ENCODE data around the gene MAP1LC3B.

Gene MAP1LC3B

GRCh38 chr16:87391950-87392820, at the start of gene MAP1LC3B:
Gene MAP1LC3B, plus strand, starts transcription at chr16:87392336. Its CDS starts 92 bp downstream, at chr16:87392428.
- peak; percentile 99 for DNase-seq

DNA sequence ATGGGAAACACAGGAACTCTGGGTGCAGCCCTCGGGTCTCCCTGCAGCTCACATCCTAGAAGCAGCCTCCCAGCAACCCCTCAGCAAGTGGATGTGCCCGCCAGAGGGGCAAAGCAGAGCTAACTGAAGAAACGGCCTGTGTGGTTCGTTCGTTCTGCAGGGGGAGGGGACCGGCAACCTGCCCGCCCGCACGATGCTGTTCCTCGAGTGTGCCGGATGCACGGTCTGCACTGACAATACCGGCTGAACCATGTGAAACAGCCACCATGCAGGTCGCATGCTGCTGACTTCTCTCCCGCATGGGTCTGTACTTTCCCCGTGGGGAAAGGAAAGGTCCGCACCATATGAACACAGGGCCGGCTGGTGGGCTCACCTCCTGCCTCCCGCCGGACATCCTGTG, 49.6 kb upstream of the MAP1LC3B start:
- no peak for DNase-seq

DNA sequence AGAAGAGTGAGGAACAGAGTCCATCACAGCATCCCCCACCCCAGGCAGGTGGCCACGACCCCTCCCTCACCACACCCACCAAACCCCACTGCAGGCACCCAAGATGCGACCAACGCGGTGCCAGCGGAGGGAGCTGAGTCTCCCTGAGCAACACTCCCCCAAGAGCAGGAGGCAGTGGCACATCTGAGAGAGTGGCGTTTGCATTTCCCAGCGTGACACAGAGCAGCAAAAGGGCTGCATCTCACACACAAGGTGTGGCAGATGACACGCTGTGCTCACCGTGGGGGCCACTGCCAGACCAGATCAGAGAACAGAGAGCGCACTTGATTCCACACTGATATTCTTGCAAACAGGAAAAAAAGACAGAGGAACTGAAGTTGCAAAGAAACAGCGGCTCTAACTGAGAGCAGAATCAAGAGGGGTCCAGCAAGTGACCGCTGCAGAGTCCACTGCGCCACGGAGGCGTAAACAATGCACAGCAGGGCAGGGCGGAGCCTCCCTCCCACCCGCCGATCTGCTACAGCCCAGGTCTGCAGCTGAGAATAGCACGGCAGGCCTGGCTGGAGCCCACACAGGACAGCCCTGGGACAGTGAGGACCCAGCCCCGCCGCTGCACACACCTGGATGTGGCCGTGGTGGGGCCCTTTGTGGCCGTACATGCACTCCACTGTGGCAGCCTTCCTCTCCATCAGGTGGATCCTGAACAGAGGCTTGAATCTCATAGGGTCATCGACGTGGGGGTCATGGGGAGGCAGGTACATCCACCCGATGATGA, 49.0 kb upstream of the MAP1LC3B start:
- no peak for DNase-seq

- DNase-seq = no peak
These were observed 48.4 kb upstream of the MAP1LC3B start for GRCh38 chr16:87343753-87344050.

DNA sequence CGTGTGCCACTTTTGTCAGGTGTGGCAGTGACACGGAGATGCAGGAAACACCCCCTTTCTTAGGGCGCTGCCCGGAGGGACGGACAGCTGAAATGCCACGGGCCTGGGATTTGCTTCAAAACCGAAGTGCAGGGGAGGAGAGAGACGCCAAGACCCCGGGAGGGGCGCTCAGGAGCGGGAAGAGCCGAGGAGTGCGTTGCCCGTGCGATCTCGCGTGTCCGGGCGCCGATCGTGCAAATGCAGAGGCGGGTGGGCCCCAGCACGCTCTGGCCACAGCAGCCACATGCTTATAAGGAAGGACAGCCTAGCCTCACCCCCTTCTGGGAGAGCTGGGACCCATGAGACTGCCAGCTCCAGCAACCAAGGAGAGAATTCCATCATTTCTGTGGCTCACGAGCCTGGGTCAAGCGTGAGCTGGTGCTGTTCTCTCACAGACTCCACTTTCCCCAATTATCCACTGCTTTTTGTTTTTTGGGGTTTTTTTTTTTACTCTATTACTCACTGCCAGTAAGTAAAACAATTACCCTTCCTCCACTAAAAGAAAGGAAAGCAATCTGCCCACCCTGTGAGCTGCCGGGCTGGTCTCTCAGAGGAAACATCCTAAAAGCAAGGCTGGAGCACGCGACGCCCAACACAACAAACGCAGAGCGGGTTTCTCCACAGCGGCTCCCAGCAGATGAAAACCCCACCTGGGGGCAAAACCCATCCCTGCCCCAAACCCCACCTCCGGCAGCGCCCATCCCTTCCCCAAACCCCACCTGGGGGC, 47.8 kb upstream of the MAP1LC3B start:
- DNase-seq = no peak

GRCh38 chr16:87344931-87345631, 47.1 kb upstream of the MAP1LC3B start:
- peak; percentile 58 for DNase-seq

- no peak for DNase-seq
These were observed 46.3 kb upstream of the MAP1LC3B start for GRCh38 chr16:87345726-87346424.

DNA sequence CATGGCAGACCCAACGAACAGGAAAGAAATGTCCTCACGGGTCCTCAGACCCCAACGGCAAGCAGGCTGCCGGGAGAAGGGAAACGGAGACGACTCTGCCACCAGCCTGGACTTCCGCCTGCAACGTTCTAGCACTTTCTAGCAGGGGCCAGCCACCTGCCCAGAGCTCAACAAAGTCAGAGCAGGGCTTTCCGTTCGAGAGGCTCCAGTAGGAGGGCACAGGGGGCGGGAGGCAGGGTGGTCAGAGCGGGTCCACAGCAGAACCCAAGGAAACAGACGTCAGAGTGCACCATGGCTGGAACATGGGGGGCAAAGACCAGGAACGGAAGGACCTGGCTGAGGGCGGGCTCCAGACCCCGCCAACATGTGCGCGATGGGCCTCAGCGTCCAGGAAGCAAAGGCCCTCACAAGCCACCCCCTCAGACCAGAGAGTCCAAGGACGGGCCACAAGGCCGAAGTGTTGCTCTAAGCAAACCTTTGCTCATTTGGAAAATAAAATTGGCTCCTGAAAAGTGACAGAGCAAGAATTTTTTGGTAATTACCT, 45.5 kb upstream of the MAP1LC3B start:
- no peak for DNase-seq

DNA sequence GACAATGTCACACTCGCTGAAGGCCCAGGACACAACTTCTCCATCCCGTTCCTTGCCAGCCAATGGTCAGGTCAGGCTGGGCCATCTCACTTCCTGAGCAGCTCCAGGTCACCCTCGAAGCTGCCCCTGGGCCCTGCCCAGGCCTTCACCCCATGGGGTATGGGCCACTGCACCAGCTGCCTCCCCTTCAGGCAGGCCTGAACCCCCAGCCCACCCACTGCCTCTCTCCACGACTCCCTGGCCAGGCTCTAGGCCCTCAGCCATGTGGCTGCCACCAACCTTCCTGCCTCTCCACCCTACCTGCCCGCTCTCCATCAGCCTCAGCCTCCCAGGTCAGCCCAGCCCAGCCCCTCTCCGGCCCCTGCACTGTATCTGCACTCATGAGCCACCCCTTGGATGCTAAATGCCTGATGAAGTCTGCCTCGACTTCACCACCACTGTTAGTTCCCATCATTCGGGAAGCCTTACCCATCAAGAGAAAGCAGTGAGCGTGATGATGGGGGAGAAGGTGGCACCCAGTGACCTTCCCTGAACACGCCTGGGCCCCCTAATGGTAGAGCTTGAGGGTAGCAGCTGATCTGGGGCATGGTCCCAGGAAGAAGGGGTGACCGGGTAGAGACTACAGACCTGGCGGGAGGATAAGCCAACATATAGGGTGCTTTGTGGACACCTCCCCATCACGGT, 44.1 kb upstream of the MAP1LC3B start:
- no peak for DNase-seq

DNA sequence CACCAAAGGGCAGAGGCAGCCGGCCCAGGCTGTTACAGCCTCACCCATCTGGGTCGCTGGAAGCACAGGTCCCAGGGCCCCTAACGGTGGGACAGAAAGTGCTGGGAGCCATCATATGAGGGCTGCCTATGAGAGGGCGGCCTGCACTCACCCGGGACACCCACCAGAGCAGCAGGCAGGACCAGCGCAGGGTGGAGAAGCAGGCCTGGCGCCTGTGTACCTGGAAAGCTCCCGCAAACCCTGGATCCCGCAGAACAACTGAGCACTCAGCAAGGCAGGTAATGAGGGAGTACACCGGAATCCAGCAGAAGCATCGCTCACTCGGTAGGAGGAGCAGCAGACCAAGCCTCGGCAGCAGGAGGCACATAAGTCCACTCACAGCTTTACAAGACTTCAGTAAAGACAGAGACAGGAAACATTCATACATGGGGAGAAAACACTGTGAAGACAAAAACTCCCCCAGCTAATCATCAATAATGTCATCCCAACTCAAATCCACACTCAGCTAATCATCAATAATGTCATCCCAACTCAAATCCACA, 43.4 kb upstream of the MAP1LC3B start:
- DNase-seq = no peak

- no peak for DNase-seq
These were observed 42.1 kb upstream of the MAP1LC3B start for GRCh38 chr16:87350031-87350430.

DNA sequence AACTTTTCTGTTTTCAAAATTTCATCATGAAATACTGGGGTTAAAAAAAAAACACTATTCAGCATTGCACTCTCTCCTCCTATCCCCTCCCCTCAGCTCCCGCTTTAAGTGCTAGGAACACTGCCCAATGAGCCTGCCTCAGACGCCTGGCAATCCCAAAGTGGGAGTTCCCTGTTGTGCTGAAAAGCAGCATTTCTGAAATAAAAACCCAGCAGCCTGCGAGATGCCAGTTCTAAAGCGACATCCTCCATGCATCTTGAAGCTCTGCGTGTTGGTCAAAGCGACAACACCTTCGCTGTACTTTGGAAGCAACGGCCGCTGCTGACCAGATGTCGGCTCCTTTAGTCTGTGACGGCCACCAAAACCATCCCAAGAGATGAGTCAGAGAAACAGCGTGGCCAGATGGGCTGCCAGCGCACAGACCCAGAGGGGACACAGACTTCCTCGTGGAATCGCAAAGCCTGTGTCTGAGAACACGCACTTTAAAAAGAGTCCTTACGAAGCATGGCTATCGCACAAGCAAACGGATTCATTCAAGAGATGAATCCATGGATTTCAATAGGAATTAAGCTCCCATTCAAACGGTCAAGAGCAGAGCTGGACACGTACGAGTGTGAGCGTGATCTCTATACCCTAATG, 41.3 kb upstream of the MAP1LC3B start:
- no peak for DNase-seq

DNA sequence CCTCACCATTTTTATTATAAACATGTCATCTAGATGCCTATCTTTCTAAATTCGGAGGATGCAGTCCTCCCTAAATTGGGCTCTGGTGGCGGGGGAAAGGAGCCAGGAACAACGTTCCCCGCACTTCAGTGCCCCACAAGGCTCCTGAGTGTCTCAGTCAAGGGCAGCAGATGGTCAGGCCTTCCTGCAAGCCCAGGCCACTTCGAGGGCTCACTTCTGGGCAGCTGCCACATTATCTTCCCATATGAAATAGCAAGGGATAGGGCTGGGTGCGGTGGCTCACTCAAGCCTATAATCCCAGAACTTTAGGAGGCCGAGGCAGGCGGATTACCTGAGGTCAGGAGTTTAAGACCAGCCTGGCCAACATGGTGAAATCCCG, 40.8 kb upstream of the MAP1LC3B start:
- no peak for DNase-seq

DNA sequence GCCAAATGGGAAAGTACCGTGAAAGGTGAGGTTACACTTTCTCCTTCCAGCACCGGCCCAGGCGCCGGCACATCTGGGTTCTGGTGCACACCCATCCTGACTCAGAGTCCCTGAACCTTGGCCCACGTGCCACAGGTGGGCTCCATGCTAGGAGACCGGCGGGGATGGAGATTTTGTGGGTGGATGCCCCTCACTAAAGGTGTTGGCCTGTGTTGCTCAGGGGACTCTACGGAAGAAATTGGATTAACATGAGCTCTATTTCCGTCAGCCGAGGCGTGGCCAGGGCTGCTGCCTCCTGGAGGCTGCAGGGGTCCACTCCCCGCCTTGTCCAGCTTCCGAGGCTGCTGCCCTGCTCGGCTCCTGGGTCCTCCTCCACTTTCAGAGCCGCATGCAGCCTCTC, 39.3 kb upstream of the MAP1LC3B start:
- no peak for DNase-seq

DNA sequence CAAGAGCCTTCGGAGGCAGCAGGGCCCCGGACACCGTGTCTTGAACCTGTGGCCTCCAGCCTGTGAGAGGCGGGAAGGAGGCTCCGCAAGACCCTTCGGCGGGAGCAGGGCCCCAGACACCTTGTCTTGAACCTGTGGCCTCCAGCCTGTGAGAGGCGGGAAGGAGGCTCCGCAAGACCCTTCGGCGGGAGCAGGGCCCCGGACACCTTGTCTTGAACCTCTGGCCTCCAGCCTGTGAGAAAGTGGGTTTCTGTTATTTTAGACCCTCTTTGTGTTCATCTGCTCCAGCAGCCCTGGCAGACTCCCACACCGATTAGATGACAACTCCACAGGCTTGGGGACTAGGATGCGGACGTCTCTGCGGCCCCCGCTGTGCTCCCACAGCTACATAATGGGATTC, 38.5 kb upstream of the MAP1LC3B start:
- DNase-seq = no peak

DNA sequence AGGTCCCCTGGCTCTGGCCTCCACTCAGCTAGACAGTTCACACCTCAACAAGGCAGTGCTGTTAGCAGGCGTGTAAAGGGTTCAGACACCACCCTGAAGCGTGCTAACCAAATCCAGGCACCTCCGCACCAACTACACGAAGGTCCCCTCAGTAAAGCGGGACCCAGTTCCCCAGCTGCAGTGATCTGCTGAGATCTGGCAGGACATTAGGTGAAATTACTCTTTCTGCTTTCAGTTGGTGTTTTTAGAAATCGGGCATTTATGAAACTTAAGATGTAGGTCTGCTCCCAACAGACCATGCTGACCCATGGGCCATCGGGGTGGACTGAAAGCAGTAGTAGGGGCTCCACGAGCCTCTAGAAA, 35.7 kb upstream of the MAP1LC3B start:
- no peak for DNase-seq

DNA sequence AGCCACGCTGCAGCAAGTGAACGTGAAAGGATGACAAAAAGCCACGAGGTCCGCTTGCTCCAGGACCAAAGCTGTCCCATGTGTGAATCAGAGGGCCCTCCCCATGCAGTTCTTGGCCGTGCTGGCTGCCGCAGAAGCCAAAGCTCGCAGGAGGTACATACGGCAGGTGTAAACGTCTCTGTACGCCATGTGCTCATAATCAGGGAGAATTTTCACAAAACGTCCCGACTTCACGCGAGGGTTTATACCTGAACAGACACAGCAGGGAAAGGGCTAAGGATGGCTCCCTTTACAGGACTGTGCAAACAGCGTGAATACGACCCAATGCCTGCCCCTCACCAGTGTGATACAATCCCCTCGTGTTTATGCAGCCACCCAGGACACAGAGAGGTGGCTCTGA, 33.9 kb upstream of the MAP1LC3B start:
- DNase-seq = no peak

DNA sequence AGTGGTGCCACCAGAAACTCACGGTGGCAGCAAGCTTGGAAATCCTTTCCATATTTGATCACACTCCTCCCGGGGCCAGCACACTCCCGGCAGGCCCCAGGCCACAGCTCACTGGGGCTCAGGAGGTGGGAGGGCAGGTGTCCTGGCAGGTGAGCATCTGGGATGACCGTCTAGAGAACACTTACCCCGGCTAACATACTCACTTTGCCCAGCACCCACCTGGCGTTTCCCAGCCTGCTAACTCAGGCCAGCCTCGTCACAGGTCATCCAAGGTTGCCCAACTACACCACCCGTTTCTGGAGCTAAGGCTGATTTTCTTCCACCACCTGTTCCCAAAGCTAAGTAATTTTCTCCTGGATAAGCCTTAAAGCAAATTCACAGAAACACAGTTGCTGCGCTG, 33.4 kb upstream of the MAP1LC3B start:
- no peak for DNase-seq

- DNase-seq = no peak
These were observed 33.0 kb upstream of the MAP1LC3B start for GRCh38 chr16:87359121-87359520.

- no peak for DNase-seq
These were observed 31.1 kb upstream of the MAP1LC3B start for GRCh38 chr16:87360862-87361610.
